T-helper 2 cell treated with Interferon-gamma antibody and Interleukin-4, amounts not matched to agents 5 μg/mL and 100 μg/mL, for 36 hours (primary cell): ENCODE results near the gene SORCS1.

Experiments used
- DNase-seq: peaks from one replicate; pipeline ENCODE4 v3.0.0; 2021; ENCODE audit warnings: low spot score
- H3K27ac Mint-ChIP-seq: one replicate; pipeline ENCODE4 v1.8.0; 2021; ENCODE audit warnings: mild to moderate bottlenecking, mixed read lengths
- H3K27me3 Mint-ChIP-seq: one replicate; pipeline ENCODE4 v1.8.0; 2021; ENCODE audit warnings: low read depth, mixed read lengths
- H3K36me3 Mint-ChIP-seq: one replicate; pipeline ENCODE4 v1.8.0; 2021; ENCODE audit warnings: low read depth, mixed read lengths
- H3K4me1 Mint-ChIP-seq: one replicate; pipeline ENCODE4 v1.8.0; 2021; ENCODE audit warnings: low read depth, mixed read lengths
- H3K4me3 Mint-ChIP-seq: one replicate; pipeline ENCODE4 v1.8.0; 2022; ENCODE audit warnings: mild to moderate bottlenecking, moderate library complexity, mixed read lengths
- H3K9me3 Mint-ChIP-seq: one replicate; pipeline ENCODE4 v1.8.0; 2021; ENCODE audit warnings: mixed read lengths

SORCS1 gene

GRCh38 chr10:106873770-106874603 is 290.5 kb downstream of the SORCS1 start:
- H3K4me1 Mint-ChIP-seq: no peaks in the 10 kb centered on the region
- H3K9me3 Mint-ChIP-seq: peaks cover 9% of the 10 kb centered on the region
- no peaks in the 10 kb centered on the region for H3K27me3 Mint-ChIP-seq

GRCh38 chr10:106872176-106872575 is 292.3 kb downstream of the SORCS1 start:
- H3K27ac Mint-ChIP-seq: no peak overlapping the region
- no peak overlapping the region for H3K4me3 Mint-ChIP-seq
- H3K27me3 Mint-ChIP-seq: no peaks in the 10 kb centered on the region
- H3K9me3 Mint-ChIP-seq: peaks cover 17% of the 10 kb centered on the region
- no peaks in the 10 kb centered on the region for H3K36me3 Mint-ChIP-seq
- no peak for DNase-seq
- H3K4me1 Mint-ChIP-seq: no peaks in the 10 kb centered on the region

More at GRCh38 chr10:106873770-106874603, 290.5 kb downstream of the SORCS1 start:
- Mint-ChIP-seq H3K27ac (no peak overlapping the region), H3K36me3 (no peaks in the 10 kb centered on the region), H3K4me3 (no peak overlapping the region)
- no peak for DNase-seq

- H3K4me3 Mint-ChIP-seq: no peak overlapping the region
- no peak for DNase-seq
- H3K36me3 Mint-ChIP-seq: no peaks in the 10 kb centered on the region
- H3K4me1 Mint-ChIP-seq: no peaks in the 10 kb centered on the region
- H3K27me3 Mint-ChIP-seq: no peaks in the 10 kb centered on the region
- H3K9me3 Mint-ChIP-seq: peaks cover 27% of the 10 kb centered on the region
- no peak overlapping the region for H3K27ac Mint-ChIP-seq
These were observed 298.2 kb downstream of the SORCS1 start for GRCh38 chr10:106866244-106866845.

- no peak for DNase-seq
- peaks cover 29% of the 10 kb centered on the region for H3K9me3 Mint-ChIP-seq
- H3K4me3 Mint-ChIP-seq: no peak overlapping the region
- H3K27ac Mint-ChIP-seq: no peak overlapping the region
- H3K27me3 Mint-ChIP-seq: no peaks in the 10 kb centered on the region
- no peaks in the 10 kb centered on the region for H3K4me1 Mint-ChIP-seq
- no peaks in the 10 kb centered on the region for H3K36me3 Mint-ChIP-seq
These were observed 300.5 kb downstream of the SORCS1 start for GRCh38 chr10:106864031-106864430.

- Mint-ChIP-seq H3K27ac (no peak overlapping the region), H3K36me3 (no peaks in the 10 kb centered on the region), H3K4me3 (no peak overlapping the region), H3K9me3 (peaks cover 29% of the 10 kb centered on the region), H3K27me3 (no peaks in the 10 kb centered on the region), H3K4me1 (no peaks in the 10 kb centered on the region)
- DNase-seq: no peak
These were observed 301.0 kb downstream of the SORCS1 start for GRCh38 chr10:106863549-106863948.

GRCh38 chr10:106859892-106860652 is 304.4 kb downstream of the SORCS1 start:
- no peak for DNase-seq
- H3K4me3 Mint-ChIP-seq: no peak overlapping the region
- H3K27ac Mint-ChIP-seq: no peak overlapping the region
- no peaks in the 10 kb centered on the region for H3K36me3 Mint-ChIP-seq
- H3K9me3 Mint-ChIP-seq: peaks cover 17% of the 10 kb centered on the region
- H3K4me1 Mint-ChIP-seq: no peaks in the 10 kb centered on the region
- no peaks in the 10 kb centered on the region for H3K27me3 Mint-ChIP-seq

- H3K36me3 Mint-ChIP-seq: no peaks in the 10 kb centered on the region
- H3K27ac Mint-ChIP-seq: no peak overlapping the region
- H3K4me1 Mint-ChIP-seq: no peaks in the 10 kb centered on the region
- DNase-seq: no peak
- peaks cover 22% of the 10 kb centered on the region for H3K9me3 Mint-ChIP-seq
- H3K4me3 Mint-ChIP-seq: no peak overlapping the region
- H3K27me3 Mint-ChIP-seq: no peaks in the 10 kb centered on the region
These were observed 306.8 kb downstream of the SORCS1 start for GRCh38 chr10:106857728-106858127.

GRCh38 chr10:106857213-106857612 is 307.3 kb downstream of the SORCS1 start:
- Mint-ChIP-seq H3K4me1 (no peaks in the 10 kb centered on the region), H3K27me3 (no peaks in the 10 kb centered on the region), H3K9me3 (peaks cover 22% of the 10 kb centered on the region), H3K27ac (no peak overlapping the region), H3K36me3 (no peaks in the 10 kb centered on the region), H3K4me3 (no peak overlapping the region)
- no peak for DNase-seq

- peak; percentile 8 for DNase-seq
- Mint-ChIP-seq H3K27me3 (no peaks in the 10 kb centered on the region), H3K9me3 (peaks cover 12% of the 10 kb centered on the region), H3K4me3 (peak overlapping the region; percentile 66), H3K27ac (peak overlapping the region; percentile 70), H3K36me3 (no peaks in the 10 kb centered on the region), H3K4me1 (peaks cover 12% of the 10 kb centered on the region)
These were observed 327.4 kb downstream of the SORCS1 start for GRCh38 chr10:106836933-106837663.

- H3K36me3 Mint-ChIP-seq: no peaks in the 10 kb centered on the region
- no peaks in the 10 kb centered on the region for H3K27me3 Mint-ChIP-seq
- H3K4me1 Mint-ChIP-seq: peaks cover 12% of the 10 kb centered on the region
- H3K27ac Mint-ChIP-seq: no peak overlapping the region
- H3K4me3 Mint-ChIP-seq: no peak overlapping the region
- DNase-seq: no peak
- H3K9me3 Mint-ChIP-seq: peaks cover 4% of the 10 kb centered on the region
These were observed 331.7 kb downstream of the SORCS1 start for GRCh38 chr10:106832846-106833245.

GRCh38 chr10:106830471-106830870 is 334.0 kb downstream of the SORCS1 start:
- no peak overlapping the region for H3K27ac Mint-ChIP-seq
- H3K4me1 Mint-ChIP-seq: no peaks in the 10 kb centered on the region
- no peak for DNase-seq
- no peaks in the 10 kb centered on the region for H3K27me3 Mint-ChIP-seq
- peaks cover 4% of the 10 kb centered on the region for H3K9me3 Mint-ChIP-seq
- no peak overlapping the region for H3K4me3 Mint-ChIP-seq
- H3K36me3 Mint-ChIP-seq: no peaks in the 10 kb centered on the region

GRCh38 chr10:106830006-106830405 is 334.5 kb downstream of the SORCS1 start:
- Mint-ChIP-seq H3K27ac (no peak overlapping the region), H3K27me3 (no peaks in the 10 kb centered on the region), H3K9me3 (peaks cover 4% of the 10 kb centered on the region), H3K36me3 (no peaks in the 10 kb centered on the region), H3K4me1 (no peaks in the 10 kb centered on the region), H3K4me3 (no peak overlapping the region)
- DNase-seq: no peak

GRCh38 chr10:106826716-106827115 is 337.8 kb downstream of the SORCS1 start:
- H3K4me3 Mint-ChIP-seq: no peak overlapping the region
- H3K9me3 Mint-ChIP-seq: no peaks in the 10 kb centered on the region
- no peaks in the 10 kb centered on the region for H3K27me3 Mint-ChIP-seq
- no peaks in the 10 kb centered on the region for H3K4me1 Mint-ChIP-seq
- no peak overlapping the region for H3K27ac Mint-ChIP-seq
- no peaks in the 10 kb centered on the region for H3K36me3 Mint-ChIP-seq
- no peak for DNase-seq
